GM18520 (cell line): Measurements from ENCODE around the gene CDH4.
"Not testable (repeated sequence)": the region's sequence is repeated elsewhere in the genome, so short reads cannot be mapped to it uniquely, and the experiment has no call there.

Source experiments
- ATAC-seq: cut with Tn5 transposase; IDR thresholded peaks from one replicate; pipeline ENCODE4 v1.9.1; 2021; ENCODE audit not compliant: unreplicated experiment

CDH4 gene

GRCh38 chr20:61411743-61412142, 159.7 kb downstream of the CDH4 start:
- no peak for ATAC-seq

- ATAC-seq = no peak
Measured at GRCh38 chr20:61413752-61414151, 161.7 kb downstream of the CDH4 start.

GRCh38 chr20:61414455-61414991, 162.5 kb downstream of the CDH4 start:
- ATAC-seq = no peak

- ATAC-seq = no peak
Measured at GRCh38 chr20:61416546-61416945, 164.5 kb downstream of the CDH4 start.

GRCh38 chr20:61417221-61417941, 165.3 kb downstream of the CDH4 start:
- ATAC-seq = no peak

GRCh38 chr20:61419010-61419409, 166.9 kb downstream of the CDH4 start:
- no peak for ATAC-seq

- no peak for ATAC-seq
Measured at GRCh38 chr20:61419501-61419900, 167.4 kb downstream of the CDH4 start.

GRCh38 chr20:61420056-61420455, 168.0 kb downstream of the CDH4 start:
- ATAC-seq = no peak

- no peak for ATAC-seq
Measured at GRCh38 chr20:61420781-61421180, 168.7 kb downstream of the CDH4 start.

GRCh38 chr20:61422636-61423425, 170.8 kb downstream of the CDH4 start:
- ATAC-seq = no peak

GRCh38 chr20:61424011-61424627, 172.1 kb downstream of the CDH4 start:
- ATAC-seq = no peak

- ATAC-seq = no peak
Measured at GRCh38 chr20:61424628-61425420, 172.8 kb downstream of the CDH4 start.

- ATAC-seq = not testable (repeated sequence)
Measured at GRCh38 chr20:61425541-61425991, 173.5 kb downstream of the CDH4 start.

- no peak for ATAC-seq
Measured at GRCh38 chr20:61426352-61426751, 174.3 kb downstream of the CDH4 start.

GRCh38 chr20:61429458-61430227, 177.6 kb downstream of the CDH4 start:
- ATAC-seq = no peak

GRCh38 chr20:61430228-61430624, 178.2 kb downstream of the CDH4 start:
- ATAC-seq = no peak

GRCh38 chr20:61433176-61433575, 181.1 kb downstream of the CDH4 start:
- ATAC-seq = no peak

GRCh38 chr20:61433816-61434215, 181.8 kb downstream of the CDH4 start:
- no peak for ATAC-seq

- no peak for ATAC-seq
Measured at GRCh38 chr20:61434341-61434781, 182.3 kb downstream of the CDH4 start.
